ENCODE measurements around the gene IKZF2.

Gene IKZF2

DNA sequence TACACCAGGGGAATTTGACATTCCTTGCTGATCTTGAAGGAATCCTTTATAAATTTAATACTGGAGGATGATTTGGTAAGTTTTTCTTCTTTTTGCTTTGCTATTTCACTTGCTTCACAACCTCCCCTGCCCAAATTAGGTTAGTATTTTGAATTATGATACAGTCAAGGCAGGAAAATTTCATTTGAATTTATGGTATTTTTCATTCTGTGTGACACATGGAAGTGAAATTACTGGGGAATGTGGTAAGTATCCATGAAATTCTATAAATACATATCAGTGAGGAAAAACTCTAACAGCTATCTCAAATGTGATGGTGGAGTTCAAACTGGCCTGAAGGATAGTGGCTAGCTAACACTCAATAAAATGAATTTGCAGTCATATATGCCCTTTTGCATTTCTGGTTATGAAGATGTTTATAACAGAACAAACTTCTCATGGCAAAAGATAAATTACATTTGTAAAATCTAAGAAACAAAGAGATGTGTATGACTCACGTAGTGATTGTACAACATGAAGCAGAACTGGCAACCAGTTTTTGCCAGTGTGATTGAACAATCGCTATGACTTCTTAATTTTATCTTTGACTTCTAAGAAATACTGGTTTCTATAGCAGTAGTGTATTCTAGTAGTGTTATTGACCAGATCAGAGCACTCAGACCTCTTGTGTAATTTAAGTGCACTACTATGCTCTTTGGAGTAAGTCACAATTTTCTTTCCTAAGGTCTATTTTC, 152.6 kb downstream of the IKZF2 start:
- Mint-ChIP-seq H3K4me1 (no peaks in the 10 kb centered on the region), H3K36me3 (ENCODE audit: low read depth) (no peaks in the 10 kb centered on the region), H3K9me3 (no peaks in the 10 kb centered on the region), H3K4me3 (no peak overlapping the region), H3K27ac (no peak overlapping the region), H3K27me3 (ENCODE audit: low read depth, poor library complexity) (no peaks in the 10 kb centered on the region)
- TF ChIP-seq, protein P1, sequence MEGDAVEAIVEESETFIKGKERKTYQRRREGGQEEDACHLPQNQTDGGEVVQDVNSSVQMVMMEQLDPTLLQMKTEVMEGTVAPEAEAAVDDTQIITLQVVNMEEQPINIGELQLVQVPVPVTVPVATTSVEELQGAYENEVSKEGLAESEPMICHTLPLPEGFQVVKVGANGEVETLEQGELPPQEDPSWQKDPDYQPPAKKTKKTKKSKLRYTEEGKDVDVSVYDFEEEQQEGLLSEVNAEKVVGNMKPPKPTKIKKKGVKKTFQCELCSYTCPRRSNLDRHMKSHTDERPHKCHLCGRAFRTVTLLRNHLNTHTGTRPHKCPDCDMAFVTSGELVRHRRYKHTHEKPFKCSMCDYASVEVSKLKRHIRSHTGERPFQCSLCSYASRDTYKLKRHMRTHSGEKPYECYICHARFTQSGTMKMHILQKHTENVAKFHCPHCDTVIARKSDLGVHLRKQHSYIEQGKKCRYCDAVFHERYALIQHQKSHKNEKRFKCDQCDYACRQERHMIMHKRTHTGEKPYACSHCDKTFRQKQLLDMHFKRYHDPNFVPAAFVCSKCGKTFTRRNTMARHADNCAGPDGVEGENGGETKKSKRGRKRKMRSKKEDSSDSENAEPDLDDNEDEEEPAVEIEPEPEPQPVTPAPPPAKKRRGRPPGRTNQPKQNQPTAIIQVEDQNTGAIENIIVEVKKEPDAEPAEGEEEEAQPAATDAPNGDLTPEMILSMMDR (IDR thresholded peaks at IDR 0.05): no peak
- no peak for DNase-seq

- no peaks in the 10 kb centered on the region for H3K27me3 Mint-ChIP-seq (ENCODE audit: low read depth, poor library complexity)
- H3K4me3 Mint-ChIP-seq: no peak overlapping the region
- no peaks in the 10 kb centered on the region for H3K36me3 Mint-ChIP-seq (ENCODE audit: low read depth)
- TF ChIP-seq, protein P1 (IDR thresholded peaks at IDR 0.05): no peak
- H3K27ac Mint-ChIP-seq: no peak overlapping the region
- H3K9me3 Mint-ChIP-seq: no peaks in the 10 kb centered on the region
- no peaks in the 10 kb centered on the region for H3K4me1 Mint-ChIP-seq
- DNase-seq: no peak
Measured at GRCh38 chr2:212997526-212998020, 153.8 kb downstream of the IKZF2 start.

DNA sequence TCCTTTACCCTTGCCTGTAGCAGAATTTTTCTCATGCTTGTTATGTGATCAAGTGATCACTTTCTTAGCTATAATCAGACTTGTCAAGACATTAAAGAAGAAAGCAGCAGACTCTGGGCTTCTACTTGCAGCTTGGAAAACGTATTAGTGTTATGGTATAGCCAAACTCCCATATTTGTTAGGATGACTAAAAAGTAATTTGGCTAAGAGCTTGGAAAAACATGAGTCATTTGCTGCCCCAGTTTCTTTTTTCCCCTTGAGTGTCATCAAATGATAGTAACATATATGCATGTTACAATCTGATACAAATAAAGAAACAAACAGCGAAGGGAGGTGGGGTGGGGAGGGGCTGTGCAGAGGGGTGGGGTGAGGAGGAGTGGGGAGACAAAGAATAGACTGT, 155.5 kb downstream of the IKZF2 start:
- Mint-ChIP-seq H3K36me3 (ENCODE audit: low read depth) (no peaks in the 10 kb centered on the region), H3K4me3 (no peak overlapping the region), H3K27me3 (ENCODE audit: low read depth, poor library complexity) (no peaks in the 10 kb centered on the region), H3K9me3 (no peaks in the 10 kb centered on the region), H3K27ac (no peak overlapping the region), H3K4me1 (no peaks in the 10 kb centered on the region)
- no peak for DNase-seq
- TF ChIP-seq, protein P1 (IDR thresholded peaks at IDR 0.05): no peak

- no peak for DNase-seq
- Mint-ChIP-seq H3K9me3 (no peaks in the 10 kb centered on the region), H3K4me1 (no peaks in the 10 kb centered on the region), H3K27ac (no peak overlapping the region), H3K4me3 (no peak overlapping the region), H3K36me3 (ENCODE audit: low read depth) (no peaks in the 10 kb centered on the region), H3K27me3 (ENCODE audit: low read depth, poor library complexity) (no peaks in the 10 kb centered on the region)
- TF ChIP-seq, protein P1 (IDR thresholded peaks at IDR 0.05): no peak
Measured at GRCh38 chr2:212994976-212995375, 156.4 kb downstream of the IKZF2 start.

GRCh38 chr2:212991120-212991519, 160.3 kb downstream of the IKZF2 start:
- H3K4me3 Mint-ChIP-seq: no peak overlapping the region
- H3K36me3 Mint-ChIP-seq (ENCODE audit: low read depth): no peaks in the 10 kb centered on the region
- TF ChIP-seq, protein P1 (IDR thresholded peaks at IDR 0.05): no peak
- no peaks in the 10 kb centered on the region for H3K27me3 Mint-ChIP-seq (ENCODE audit: low read depth, poor library complexity)
- H3K9me3 Mint-ChIP-seq: no peaks in the 10 kb centered on the region
- H3K4me1 Mint-ChIP-seq: no peaks in the 10 kb centered on the region
- H3K27ac Mint-ChIP-seq: no peak overlapping the region
- DNase-seq: no peak

- no peak for DNase-seq
- H3K27me3 Mint-ChIP-seq (ENCODE audit: low read depth, poor library complexity): no peaks in the 10 kb centered on the region
- H3K27ac Mint-ChIP-seq: no peak overlapping the region
- TF ChIP-seq, protein P1 (IDR thresholded peaks at IDR 0.05): no peak
- no peak overlapping the region for H3K4me3 Mint-ChIP-seq
- no peaks in the 10 kb centered on the region for H3K36me3 Mint-ChIP-seq (ENCODE audit: low read depth)
- no peaks in the 10 kb centered on the region for H3K9me3 Mint-ChIP-seq
- H3K4me1 Mint-ChIP-seq: no peaks in the 10 kb centered on the region
Measured at GRCh38 chr2:212990697-212991096, 160.7 kb downstream of the IKZF2 start.
